HEK293T (cell line): ENCODE results near the gene CSGALNACT2.
"Not testable (repeated sequence)": the region's sequence is repeated elsewhere in the genome, so short reads cannot be mapped to it uniquely, and the experiment has no call there.

Experiments used
- BHLHE40 ChIP-seq: fragments of 450-650 bp; IDR thresholded peaks from 2 replicates; pipeline ENCODE4 v1.6.1; 2016; ENCODE audit warnings: mild to moderate bottlenecking, moderate library complexity, borderline replicate concordance
- SP1 ChIP-seq: fragments of 450-650 bp; IDR thresholded peaks from 2 replicates; pipeline ENCODE4 v1.6.1; 2017

DNA sequence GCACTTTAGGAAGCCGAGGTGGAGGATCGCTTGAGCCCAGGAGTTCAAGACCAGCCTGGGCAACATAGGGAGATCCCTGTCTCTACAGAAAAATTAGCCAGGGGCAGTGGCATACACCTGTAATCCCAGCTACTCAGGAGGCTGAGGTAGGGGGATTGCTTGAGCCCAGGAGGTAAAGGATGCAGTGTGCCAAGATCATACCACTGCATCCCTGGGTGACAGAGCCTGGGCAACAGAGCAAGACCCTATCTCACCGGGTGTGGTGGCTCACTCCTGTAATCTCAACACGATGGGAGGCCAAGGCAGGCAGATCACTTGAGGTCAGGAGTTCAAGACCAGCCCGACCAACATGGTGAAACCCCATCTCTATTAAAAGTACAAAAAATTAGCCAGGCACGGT is 82.0 kb downstream of the CSGALNACT2 start:
- not testable (repeated sequence) for TF ChIP-seq BHLHE40, SP1
